ENCODE data around the gene TRIM54. TPM values are rescaled to one million over a fixed set of nuclear protein-coding genes. Genes with fewer than 3 reads are reported as not detected.
A peak's percentile ranks its signal among the peaks of the same experiment; 100 is the strongest.

Gene TRIM54
- total and polyA plus RNA-seq, 9 of the 15 experiments (the other 6 are each of a cell fraction or from before 2014, with no cell fraction given): not detected

DNA sequence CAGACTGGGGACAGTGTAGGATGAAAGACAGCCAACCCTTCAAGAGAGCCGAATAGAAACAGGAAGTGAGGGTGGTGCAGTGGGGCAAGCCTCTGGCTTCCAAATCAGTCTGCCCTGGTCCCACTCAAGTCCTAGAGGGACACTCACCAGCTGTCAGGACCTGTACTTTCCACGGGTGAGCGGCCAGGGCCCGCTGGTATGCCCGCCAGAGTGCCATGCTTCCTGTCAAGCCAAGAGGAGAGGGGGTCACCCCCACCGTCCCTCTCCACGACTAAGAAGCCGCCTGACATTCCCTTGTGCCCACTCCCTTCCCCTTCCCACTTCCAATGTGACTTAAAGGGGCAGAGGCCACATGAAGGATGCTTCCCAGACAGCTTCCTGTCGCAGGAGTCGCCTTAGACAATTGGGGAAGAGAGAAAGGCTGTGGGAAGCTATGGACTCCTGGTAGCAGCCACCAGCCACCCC, 40.1 kb downstream of the TRIM54 start (continued):
- TF ChIP-seq, protein P1, sequence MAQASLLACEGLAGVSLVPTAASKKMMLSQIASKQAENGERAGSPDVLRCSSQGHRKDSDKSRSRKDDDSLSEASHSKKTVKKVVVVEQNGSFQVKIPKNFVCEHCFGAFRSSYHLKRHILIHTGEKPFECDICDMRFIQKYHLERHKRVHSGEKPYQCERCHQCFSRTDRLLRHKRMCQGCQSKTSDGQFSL (CRISPR knock-in tag; IDR thresholded peaks at IDR 0.05): 0 out of 2 replicates have a peak, but pooled peaks have one; percentile 47
- TF ChIP-seq, protein P1 (tag; IDR thresholded peaks at IDR 0.05): no peak
- TF ChIP-seq SAFB2 (IDR thresholded peaks at IDR 0.05; ENCODE audit: borderline replicate concordance, low read depth, low read length, severe bottlenecking): no peak
- no peak for TF ChIP-seq BRD9 (IDR thresholded peaks at IDR 0.05; ENCODE audit: low read depth, partially characterized antibody)
- TF ChIP-seq SPI1 (IDR thresholded peaks at IDR 0.05; ENCODE audit: borderline replicate concordance, low read depth, low read length): peak; percentile 96

DNA sequence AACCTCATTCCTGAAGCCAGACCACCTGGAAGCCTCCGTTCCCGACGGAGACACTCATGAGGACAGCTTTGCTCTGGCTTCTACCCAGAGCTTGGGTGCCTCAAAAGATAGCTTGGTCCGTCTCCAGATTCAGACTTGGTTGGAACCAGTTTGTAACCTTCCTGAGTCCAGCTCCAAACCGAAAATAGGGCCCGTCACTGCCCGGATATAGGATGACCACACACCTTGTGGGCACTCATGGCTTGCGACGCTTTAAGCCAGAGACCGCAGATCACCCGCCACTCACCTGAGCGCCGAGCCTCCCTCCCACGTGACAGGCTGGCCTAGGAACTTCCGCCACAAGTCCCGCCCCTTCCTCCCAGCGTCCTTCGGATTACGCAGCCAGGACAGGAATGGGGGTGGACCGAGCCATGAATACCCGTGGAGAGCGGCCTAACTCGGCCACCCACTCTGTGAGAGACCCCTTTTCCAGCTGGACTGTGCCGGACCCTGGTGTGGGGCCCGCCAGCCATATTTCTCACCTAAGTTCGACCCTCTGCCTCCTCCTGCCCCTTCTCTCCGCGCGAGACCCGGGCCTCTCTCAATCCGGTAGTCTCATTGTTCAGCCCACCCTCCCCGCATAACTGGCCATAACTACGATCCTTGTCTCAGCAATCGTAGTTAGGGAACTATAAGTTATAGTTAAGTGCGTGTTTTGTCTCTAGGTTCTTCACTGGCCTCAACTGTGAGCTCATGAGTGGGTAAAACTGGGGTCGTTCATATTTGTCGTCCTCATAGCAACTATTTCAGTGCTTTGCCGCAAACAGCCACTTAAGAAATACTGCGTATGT, 40.8 kb downstream of the TRIM54 start, which contains the start of gene MPV17:
Gene MPV17, minus strand, starts transcription at position 332 of the 830 bp plus-strand sequence. CDS start 580 bp downstream, outside the sequence.
- Histone ChIP-seq H3K79me2 (ENCODE audit: control insufficient read depth, insufficient read depth, low read length) (peaks cover 32% of the 10 kb centered on the region), H3K4me2 (ENCODE audit: insufficient read depth, low read length) (peak within 1 kb of the TSS; percentile 96), H3K9me3 (replicated peaks; ENCODE audit: control insufficient read depth, insufficient read depth, low read depth, low read length) (no peaks in the 10 kb centered on the region), H2AFZ (ENCODE audit: low read depth, low read length) (peak within 1 kb of the TSS; percentile 84), H3K9me1 (ENCODE audit: control insufficient read depth, insufficient read depth, low read length) (no peaks in the 10 kb centered on the region), H3K27me3 (ENCODE audit: control insufficient read depth in 2 of 2, insufficient read depth in 2 of 2, low read length in 2 of 2) (no peaks in the 10 kb centered on the region), H4K20me1 (replicated peaks; ENCODE audit: control insufficient read depth, insufficient read depth, low read length) (no peaks in the 10 kb centered on the region), H3K4me1 (replicated peaks in 1 of 2; ENCODE audit: control insufficient read depth in 2 of 2, insufficient read depth in 2 of 2, low read length in 2 of 2) (peaks cover 8 to 21% of the 10 kb centered on the region in 2 experiments; a peak in 4 of 5 replicates), H3K9ac (ENCODE audit: insufficient read depth in 1 of 2, low read depth in 2 of 2, low read length in 2 of 2) (peak within 1 kb of the TSS; percentile 97 to 99), H3K27ac (ENCODE audit: extremely low read depth, low read depth, low read length) (peak within 1 kb of the TSS; percentile 98), H3K4me3 (peak within 1 kb of the TSS; percentile 71), H3K36me3 (ENCODE audit: control insufficient read depth, insufficient read depth, low read length) (peaks cover 29% of the 10 kb centered on the region; the same call in 2 of the 3 replicates)
- TSS peak; percentile 96 for BruUV-seq (replicated peaks)
- peak; percentile 95 for ATAC-seq
- ChIA-PET POLR2A (interaction anchor here (0.6 to 4.1 kb wide), 15 partner anchors 8 to 360 kb away, joined by 3 to 22 read pairs (median 4); partner anchors contain the start of gene GTF3C2), CTCF (ENCODE audit: low intra/inter-chr PET ratio) (interaction anchor here (0.8 kb wide), 1 partner anchor 33 kb away, joined by 3 read pairs; no protein-coding TSS in a partner anchor)
- WGBS (ENCODE audit: insufficient coverage, low coverage, missing lambda C conversion rate): under 1% methylated on average over 39 of the region's 39 CpGs
- FAIRE-seq: peak; percentile 92
- peak; percentile 96 for DNase-seq (ENCODE audit: extremely low read depth in 1 of 4, low spot score in 3 of 4)
- intact Hi-C loops (cut with micrococcal nuclease) (loop anchor here (1.0 kb wide), 2 partner anchors 33 to 47 kb away; partner anchors contain the start of genes EIF2B4, GTF3C2 and SNX17), in situ Hi-C loops (cut with MboI) (no loop called here)
- no peak for TF ChIP-seq NUFIP1 (IDR thresholded peaks at IDR 0.05; ENCODE audit: partially characterized antibody)
- TF ChIP-seq ZBTB8A (IDR thresholded peaks at IDR 0.05; ENCODE audit: partially characterized antibody): no peak
- no peak for TF ChIP-seq MCM7 (IDR thresholded peaks at IDR 0.05)
- TF ChIP-seq ZNF584 (CRISPR knock-in tag; IDR thresholded peaks at IDR 0.05; ENCODE audit: low read depth): no peak
- no peak; the same call in 1 of the 2 replicates for TF ChIP-seq ZNF830 (CRISPR knock-in tag; IDR thresholded peaks at IDR 0.05)
- TF ChIP-seq RBM39 (optimal IDR thresholded peaks at IDR 0.05; ENCODE audit: low read depth, low read length): no peak
- TF ChIP-seq TRIM24 (IDR thresholded peaks at IDR 0.05): no peak
- TF ChIP-seq ZNF384 (IDR thresholded peaks at IDR 0.05; ENCODE audit: low read depth, low read length): no peak
- TF ChIP-seq ZNF274 (IDR thresholded peaks at IDR 0.05; ENCODE audit: borderline replicate concordance, low read depth, low read length): no peak
- TF ChIP-seq KAT8 (IDR thresholded peaks at IDR 0.05; ENCODE audit: low read depth): no peak
- no peak for TF ChIP-seq HNRNPH1 (optimal IDR thresholded peaks at IDR 0.05; ENCODE audit: low read depth, low read length)
- no peak for TF ChIP-seq ARHGAP35 (IDR thresholded peaks at IDR 0.05; ENCODE audit: partially characterized antibody)
- TF ChIP-seq, protein P2, sequence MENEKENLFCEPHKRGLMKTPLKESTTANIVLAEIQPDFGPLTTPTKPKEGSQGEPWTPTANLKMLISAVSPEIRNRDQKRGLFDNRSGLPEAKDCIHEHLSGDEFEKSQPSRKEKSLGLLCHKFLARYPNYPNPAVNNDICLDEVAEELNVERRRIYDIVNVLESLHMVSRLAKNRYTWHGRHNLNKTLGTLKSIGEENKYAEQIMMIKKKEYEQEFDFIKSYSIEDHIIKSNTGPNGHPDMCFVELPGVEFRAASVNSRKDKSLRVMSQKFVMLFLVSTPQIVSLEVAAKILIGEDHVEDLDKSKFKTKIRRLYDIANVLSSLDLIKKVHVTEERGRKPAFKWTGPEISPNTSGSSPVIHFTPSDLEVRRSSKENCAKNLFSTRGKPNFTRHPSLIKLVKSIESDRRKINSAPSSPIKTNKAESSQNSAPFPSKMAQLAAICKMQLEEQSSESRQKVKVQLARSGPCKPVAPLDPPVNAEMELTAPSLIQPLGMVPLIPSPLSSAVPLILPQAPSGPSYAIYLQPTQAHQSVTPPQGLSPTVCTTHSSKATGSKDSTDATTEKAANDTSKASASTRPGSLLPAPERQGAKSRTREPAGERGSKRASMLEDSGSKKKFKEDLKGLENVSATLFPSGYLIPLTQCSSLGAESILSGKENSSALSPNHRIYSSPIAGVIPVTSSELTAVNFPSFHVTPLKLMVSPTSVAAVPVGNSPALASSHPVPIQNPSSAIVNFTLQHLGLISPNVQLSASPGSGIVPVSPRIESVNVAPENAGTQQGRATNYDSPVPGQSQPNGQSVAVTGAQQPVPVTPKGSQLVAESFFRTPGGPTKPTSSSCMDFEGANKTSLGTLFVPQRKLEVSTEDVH (IDR thresholded peaks at IDR 0.05; ENCODE audit: low read depth, partially characterized antibody): peak; percentile 80
